ENCODE results near the gene RXFP4. TPM values are rescaled to one million over a fixed set of nuclear protein-coding genes. Genes with fewer than 3 reads are reported as not detected.

The RXFP4 gene
- total RNA-seq, 1 experiment from 2014 or later = not detected

DNA sequence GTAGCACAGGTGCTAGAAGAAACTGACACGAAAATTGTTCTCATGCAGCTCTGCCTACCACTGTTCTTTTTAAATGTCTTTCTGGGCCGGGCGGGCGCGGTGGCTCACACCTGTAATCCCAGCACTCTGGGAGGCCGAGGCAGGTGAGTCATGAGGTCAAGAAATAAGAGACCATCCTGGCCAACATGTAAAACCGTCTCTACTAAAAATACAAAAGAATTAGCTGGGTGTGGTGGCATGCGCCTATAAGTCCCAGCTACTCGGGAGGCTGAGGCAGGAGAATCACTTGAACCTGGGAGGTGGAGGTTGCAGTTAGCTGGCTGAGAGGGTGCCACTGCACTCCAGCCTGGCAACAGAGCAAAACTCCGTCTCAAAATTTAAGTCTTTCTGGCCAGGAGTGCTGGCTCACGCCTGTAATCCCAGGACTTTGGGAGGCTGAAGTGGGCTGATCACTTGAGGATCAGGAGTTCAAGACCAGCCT lies 29.3 kb upstream of the RXFP4 start:
- BruUV-seq (replicated peaks) = no TSS peak
- H4K20me1 ChIP-seq (ENCODE audit: low read length) = peaks cover 10% of the 10 kb centered on the region; the same call in 1 of the 2 replicates
- peaks cover 50% of the 10 kb centered on the region for H3K36me3 ChIP-seq (ENCODE audit: low read depth, low read length)
- peak overlapping the region; percentile 76 for H3K27ac ChIP-seq (ENCODE audit: low read length)
- peak overlapping the region; percentile 93 for H3K4me2 ChIP-seq (ENCODE audit: low read length)
- no peak overlapping the region for H2AFZ ChIP-seq (ENCODE audit: low read length)
- TF ChIP-seq, protein P1, sequence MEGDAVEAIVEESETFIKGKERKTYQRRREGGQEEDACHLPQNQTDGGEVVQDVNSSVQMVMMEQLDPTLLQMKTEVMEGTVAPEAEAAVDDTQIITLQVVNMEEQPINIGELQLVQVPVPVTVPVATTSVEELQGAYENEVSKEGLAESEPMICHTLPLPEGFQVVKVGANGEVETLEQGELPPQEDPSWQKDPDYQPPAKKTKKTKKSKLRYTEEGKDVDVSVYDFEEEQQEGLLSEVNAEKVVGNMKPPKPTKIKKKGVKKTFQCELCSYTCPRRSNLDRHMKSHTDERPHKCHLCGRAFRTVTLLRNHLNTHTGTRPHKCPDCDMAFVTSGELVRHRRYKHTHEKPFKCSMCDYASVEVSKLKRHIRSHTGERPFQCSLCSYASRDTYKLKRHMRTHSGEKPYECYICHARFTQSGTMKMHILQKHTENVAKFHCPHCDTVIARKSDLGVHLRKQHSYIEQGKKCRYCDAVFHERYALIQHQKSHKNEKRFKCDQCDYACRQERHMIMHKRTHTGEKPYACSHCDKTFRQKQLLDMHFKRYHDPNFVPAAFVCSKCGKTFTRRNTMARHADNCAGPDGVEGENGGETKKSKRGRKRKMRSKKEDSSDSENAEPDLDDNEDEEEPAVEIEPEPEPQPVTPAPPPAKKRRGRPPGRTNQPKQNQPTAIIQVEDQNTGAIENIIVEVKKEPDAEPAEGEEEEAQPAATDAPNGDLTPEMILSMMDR (conservative IDR thresholded peaks at IDR 0.05; ENCODE audit: low read depth, low read length) = no peak
- no peak for TF ChIP-seq EZH2phosphoT487 (IDR thresholded peaks at IDR 0.05; ENCODE audit: borderline replicate concordance, low read length)
- no peak for TF ChIP-seq EZH2 (IDR thresholded peaks at IDR 0.05; ENCODE audit: low read length, unreplicated experiment)
- H3K27me3 ChIP-seq (ENCODE audit: low read length) = no peaks in the 10 kb centered on the region
- no peaks in the 10 kb centered on the region for H3K9me2 ChIP-seq (replicated peaks; ENCODE audit: low read length)
- peaks cover 32% of the 10 kb centered on the region for H3K4me1 ChIP-seq (ENCODE audit: insufficient read depth, low read length)
- ChIA-PET POLR2A (ENCODE audit: unreplicated experiment) (interaction anchor here (0.5 kb wide), 1 partner anchor 43 kb away, joined by 13 read pairs; no protein-coding TSS in a partner anchor), CTCF (interaction anchor here (0.6 to 0.7 kb wide), 2 partner anchors 26 to 218 kb away, joined by 4 read pairs; no protein-coding TSS in a partner anchor)
- H3K4me3 ChIP-seq (ENCODE audit: low read length) = peak overlapping the region; percentile 83; the same call in 1 of the 2 replicates
- H3K9ac ChIP-seq (ENCODE audit: low read length) = no peak overlapping the region
- intact Hi-C loops (cut with micrococcal nuclease) = loop anchor here (5.0 kb wide), 1 partner anchor 55 kb away; the partner anchor contains the start of genes GON4L and SYT11
- no peaks in the 10 kb centered on the region for H3K9me3 ChIP-seq (ENCODE audit: low read length)
- ATAC-seq (peak; percentile 40), DNase-seq (peak; percentile 59)
- H3K79me2 ChIP-seq (ENCODE audit: low read length) = peaks cover 31% of the 10 kb centered on the region
- peaks cover 46% of the 10 kb centered on the region for H3F3A ChIP-seq (ENCODE audit: low read length, unreplicated experiment)

GRCh38 chr1:155913969-155914757 lies 27.3 kb upstream of the RXFP4 start:
- TF ChIP-seq EZH2 (IDR thresholded peaks at IDR 0.05; ENCODE audit: low read length, unreplicated experiment) (no peak), EZH2phosphoT487 (IDR thresholded peaks at IDR 0.05; ENCODE audit: borderline replicate concordance, low read length) (no peak)
- TF ChIP-seq, protein P1 (conservative IDR thresholded peaks at IDR 0.05; ENCODE audit: low read depth, low read length) = no peak
- peaks cover 29% of the 10 kb centered on the region for H3K79me2 ChIP-seq (ENCODE audit: low read length)
- no peak overlapping the region for H3K4me2 ChIP-seq (ENCODE audit: low read length)
- intact Hi-C loops (cut with micrococcal nuclease) = loop anchor here (5.0 kb wide), 1 partner anchor 57 kb away; the partner anchor contains the start of genes GON4L and SYT11
- DNase-seq (no peak), ATAC-seq (no peak)
- H3K27ac ChIP-seq (ENCODE audit: low read length) = no peak overlapping the region
- no peak overlapping the region for H3K9ac ChIP-seq (ENCODE audit: low read length)
- peaks cover 63% of the 10 kb centered on the region for H3K36me3 ChIP-seq (ENCODE audit: low read depth, low read length)
- no peak overlapping the region for H2AFZ ChIP-seq (ENCODE audit: low read length)
- H3K9me2 ChIP-seq (replicated peaks; ENCODE audit: low read length) = no peaks in the 10 kb centered on the region
- peaks cover 20% of the 10 kb centered on the region; the same call in 1 of the 2 replicates for H4K20me1 ChIP-seq (ENCODE audit: low read length)
- peaks cover 53% of the 10 kb centered on the region for H3F3A ChIP-seq (ENCODE audit: low read length, unreplicated experiment)
- H3K4me1 ChIP-seq (ENCODE audit: insufficient read depth, low read length) = peaks cover 32% of the 10 kb centered on the region
- no peak overlapping the region for H3K4me3 ChIP-seq (ENCODE audit: low read length)
- H3K9me3 ChIP-seq (ENCODE audit: low read length) = no peaks in the 10 kb centered on the region
- POLR2A ChIA-PET (ENCODE audit: unreplicated experiment) = no interaction called here
- H3K27me3 ChIP-seq (ENCODE audit: low read length) = no peaks in the 10 kb centered on the region
- no TSS peak for BruUV-seq (replicated peaks)
- CTCF ChIA-PET = no interaction called here

All from PC-3 (cell line).